HepG2 (cell line): Measurements from ENCODE around the gene NNAT. TPM values are rescaled to one million over a fixed set of nuclear protein-coding genes. Genes with fewer than 3 reads are reported as not detected.

Experiments used
- CREB3 ChIP-seq: sonication (generic); formaldehyde crosslinking; IDR thresholded peaks from 2 replicates; pipeline ENCODE4 v1.5.0; 2020; ENCODE audit warnings: missing genetic modification reagents
- DNMT1 ChIP-seq: sonication (generic); formaldehyde crosslinking; IDR thresholded peaks from 2 replicates; pipeline ENCODE4 v1.5.1; 2020; ENCODE audit warnings: mild to moderate bottlenecking, missing genetic modification reagents
- FIP1L1 ChIP-seq: fragments of 200-400 bp; formaldehyde crosslinking; IDR thresholded peaks from 2 replicates; pipeline ENCODE4 v1.6.1; 2018; ENCODE audit warnings: low read depth, mild to moderate bottlenecking, low read length, moderate library complexity, borderline replicate concordance; ENCODE audit not compliant: insufficient read depth
- FOXP4 ChIP-seq: sonication (generic); formaldehyde crosslinking; IDR thresholded peaks from 2 replicates; pipeline ENCODE4 v1.4.0; 2020; ENCODE audit warnings: missing genetic modification reagents
- HMGXB3 ChIP-seq: sonication (generic); formaldehyde crosslinking; IDR thresholded peaks from 2 replicates; pipeline ENCODE4 v1.4.0; 2020; ENCODE audit warnings: missing genetic modification reagents, borderline replicate concordance
- MLXIP ChIP-seq: sonication (generic); formaldehyde crosslinking; IDR thresholded peaks from 2 replicates; pipeline ENCODE4 v1.9.0; 2021; ENCODE audit warnings: missing genetic modification reagents, borderline replicate concordance
- PAXIP1 ChIP-seq: sonication (generic); formaldehyde crosslinking; conservative IDR thresholded peaks from 2 replicates; pipeline ENCODE4 v1.4.0; 2020; ENCODE audit warnings: mild to moderate bottlenecking, missing genetic modification reagents, moderate library complexity
- RNF2 ChIP-seq: fragments of 450-650 bp; conservative IDR thresholded peaks from 2 replicates; pipeline ENCODE4 v1.6.1; 2016; ENCODE audit warnings: low read depth
- SRSF9 ChIP-seq: fragments of 200-400 bp; formaldehyde crosslinking; IDR thresholded peaks from 2 replicates; pipeline ENCODE4 v1.6.1; 2018; ENCODE audit warnings: borderline replicate concordance, mild to moderate bottlenecking, low read depth, low read length; ENCODE audit not compliant: insufficient read depth, poor library complexity, severe bottlenecking
- ZFP41 ChIP-seq: sonication (generic); formaldehyde crosslinking; IDR thresholded peaks from 2 replicates; pipeline ENCODE4 v1.4.0; 2020; ENCODE audit warnings: mild to moderate bottlenecking, missing genetic modification reagents, borderline replicate concordance
- ZFX ChIP-seq: sonication (generic); formaldehyde crosslinking; IDR thresholded peaks from 2 replicates; pipeline ENCODE4 v1.4.0; 2020; ENCODE audit warnings: mild to moderate bottlenecking, low read depth, missing genetic modification reagents, moderate library complexity
- ZNF629 ChIP-seq: sonication (generic); formaldehyde crosslinking; conservative IDR thresholded peaks from 2 replicates; pipeline ENCODE4 v1.5.0; 2020; ENCODE audit warnings: missing genetic modification reagents
- polyA plus RNA-seq, 8 experiments: library from polyadenylated mRNA; depleted of rRNA in 3 of 8; stranded (reverse) in 7 of 8; unstranded in 1 of 8; fragments of >200 nt; fragmentation: Illumina TruSeq in 4 of 8; extraction: Trizol in 4 of 8; gene quantifications; 2 replicates each; pipeline versions ENCODE4 v1.2.1 to v1.2.3, GENCODE V29; 2011 to 2016; ENCODE audit warnings: low read depth in 4 of 8, missing spikeins in 1 of 8, mixed read lengths in 1 of 8; ENCODE audit not compliant: insufficient read depth in 1 of 8
- total RNA-seq, 5 experiments: library from RNA; depleted of rRNA; stranded (reverse); fragments of >200 nt; fragmentation: Illumina TruSeq; extraction: Trizol; gene quantifications; 2 replicates each; pipeline ENCODE4 v1.2.3, GENCODE V29; 2016; ENCODE audit warnings: low read depth in 1 of 5

The NNAT gene
- total and polyA plus RNA-seq, 2 of the 13 experiments (the other 11 are each of a cell fraction or from before 2014, with no cell fraction given), result not detected

GRCh38 chr20:37527638-37528445 lies 6.8 kb downstream of the NNAT start, which contains the start of gene BLCAP (continued):
- TF ChIP-seq MLXIP, result peak; percentile 94
- TF ChIP-seq SRSF9, result no peak
- TF ChIP-seq FIP1L1, result peak; percentile 85; the same call in 1 of the 2 replicates
- TF ChIP-seq RNF2, result peak; percentile 74
- no peak for TF ChIP-seq ZFP41 (CRISPR knock-in tag)
- TF ChIP-seq CREB3, result no peak
- TF ChIP-seq DNMT1 (CRISPR knock-in tag), result 0 out of 2 replicates have a peak, but pooled peaks have one; percentile 32
- TF ChIP-seq HMGXB3 (CRISPR knock-in tag), result peak; percentile 60; the same call in 1 of the 2 replicates
- peak; percentile 60; the same call in 1 of the 2 replicates for TF ChIP-seq FOXP4 (CRISPR knock-in tag)
- peak; percentile 87 for TF ChIP-seq ZFX (CRISPR knock-in tag)
- peak; percentile 66; the same call in 1 of the 2 replicates for TF ChIP-seq PAXIP1 (CRISPR knock-in tag)
- TF ChIP-seq ZNF629 (CRISPR knock-in tag), result no peak; the same call in 1 of the 2 replicates
